Chondrocyte (in vitro differentiated cells): ENCODE measurements around the gene NEGR1. TPM values are rescaled to one million over a fixed set of nuclear protein-coding genes. Genes with fewer than 3 reads are reported as not detected.

Experiments used
- DNase-seq: peaks from one replicate; pipeline ENCODE4 v3.0.0; 2021; ENCODE audit warnings: mixed read lengths, low spot score
- H3K27ac Mint-ChIP-seq: one replicate; pipeline ENCODE4 v1.8.0; 2021; ENCODE audit warnings: mild to moderate bottlenecking, moderate library complexity, mixed read lengths; ENCODE audit not compliant: unreplicated experiment
- H3K27me3 Mint-ChIP-seq: 2 replicates; pipeline ENCODE4 v1.8.0; 2021; ENCODE audit warnings: low read depth, mixed read lengths
- H3K36me3 Mint-ChIP-seq: 2 replicates; pipeline ENCODE4 v1.8.0; 2021; ENCODE audit warnings: low read depth, mixed read lengths
- H3K4me1 Mint-ChIP-seq: 2 replicates; pipeline ENCODE4 v1.8.0; 2021; ENCODE audit warnings: low read depth, mild to moderate bottlenecking, mixed read lengths
- H3K4me3 Mint-ChIP-seq: one replicate; pipeline ENCODE4 v1.8.0; 2021; ENCODE audit warnings: mild to moderate bottlenecking, moderate library complexity, mixed read lengths; ENCODE audit not compliant: unreplicated experiment
- H3K9me3 Mint-ChIP-seq: 2 replicates; pipeline ENCODE4 v1.8.0; 2021; ENCODE audit warnings: low read depth, mixed read lengths
- total RNA-seq: library from RNA; stranded (reverse); gene quantifications from 3 replicates; pipeline ENCODE4 v1.2.1, GENCODE V29; 2021
- TF ChIP-seq, protein P1 (sequence below): fragments of 200-600 bp; sonication (generic); IDR thresholded peaks from 2 replicates; pipeline ENCODE4 v1.5.0; 2021; ENCODE audit warnings: antibody characterized with exemption, mild to moderate bottlenecking, moderate library complexity

NEGR1 gene
- total RNA-seq, 1 donor from 2014 or later, result 7.7 TPM

DNA sequence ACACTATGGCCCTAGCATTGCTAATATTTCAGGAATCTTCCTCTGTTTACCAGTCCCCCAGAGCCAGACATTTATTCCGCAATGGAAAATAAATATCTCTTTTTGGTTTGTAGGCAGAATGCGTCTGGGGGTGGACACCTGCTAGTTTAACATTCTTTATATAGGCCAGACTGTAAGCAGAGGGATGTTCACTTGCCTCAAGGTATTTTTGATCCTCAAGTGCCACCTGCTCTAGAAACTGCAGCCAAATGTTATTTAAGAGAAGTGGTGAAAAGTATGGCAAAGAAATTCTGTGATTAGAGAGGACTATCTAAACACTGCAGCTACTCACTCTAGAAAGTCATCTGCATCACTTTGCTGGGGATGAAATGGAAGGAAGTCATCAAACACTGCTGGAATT lies 164.7 kb downstream of the NEGR1 start:
- peaks cover 4% of the 10 kb centered on the region for H3K4me1 Mint-ChIP-seq
- DNase-seq, result no peak
- H3K27ac Mint-ChIP-seq, result no peak overlapping the region
- H3K27me3 Mint-ChIP-seq, result no peaks in the 10 kb centered on the region
- no peaks in the 10 kb centered on the region for H3K9me3 Mint-ChIP-seq
- no peaks in the 10 kb centered on the region for H3K36me3 Mint-ChIP-seq
- TF ChIP-seq, protein P1, sequence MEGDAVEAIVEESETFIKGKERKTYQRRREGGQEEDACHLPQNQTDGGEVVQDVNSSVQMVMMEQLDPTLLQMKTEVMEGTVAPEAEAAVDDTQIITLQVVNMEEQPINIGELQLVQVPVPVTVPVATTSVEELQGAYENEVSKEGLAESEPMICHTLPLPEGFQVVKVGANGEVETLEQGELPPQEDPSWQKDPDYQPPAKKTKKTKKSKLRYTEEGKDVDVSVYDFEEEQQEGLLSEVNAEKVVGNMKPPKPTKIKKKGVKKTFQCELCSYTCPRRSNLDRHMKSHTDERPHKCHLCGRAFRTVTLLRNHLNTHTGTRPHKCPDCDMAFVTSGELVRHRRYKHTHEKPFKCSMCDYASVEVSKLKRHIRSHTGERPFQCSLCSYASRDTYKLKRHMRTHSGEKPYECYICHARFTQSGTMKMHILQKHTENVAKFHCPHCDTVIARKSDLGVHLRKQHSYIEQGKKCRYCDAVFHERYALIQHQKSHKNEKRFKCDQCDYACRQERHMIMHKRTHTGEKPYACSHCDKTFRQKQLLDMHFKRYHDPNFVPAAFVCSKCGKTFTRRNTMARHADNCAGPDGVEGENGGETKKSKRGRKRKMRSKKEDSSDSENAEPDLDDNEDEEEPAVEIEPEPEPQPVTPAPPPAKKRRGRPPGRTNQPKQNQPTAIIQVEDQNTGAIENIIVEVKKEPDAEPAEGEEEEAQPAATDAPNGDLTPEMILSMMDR, result no peak
- no peak overlapping the region for H3K4me3 Mint-ChIP-seq

DNA sequence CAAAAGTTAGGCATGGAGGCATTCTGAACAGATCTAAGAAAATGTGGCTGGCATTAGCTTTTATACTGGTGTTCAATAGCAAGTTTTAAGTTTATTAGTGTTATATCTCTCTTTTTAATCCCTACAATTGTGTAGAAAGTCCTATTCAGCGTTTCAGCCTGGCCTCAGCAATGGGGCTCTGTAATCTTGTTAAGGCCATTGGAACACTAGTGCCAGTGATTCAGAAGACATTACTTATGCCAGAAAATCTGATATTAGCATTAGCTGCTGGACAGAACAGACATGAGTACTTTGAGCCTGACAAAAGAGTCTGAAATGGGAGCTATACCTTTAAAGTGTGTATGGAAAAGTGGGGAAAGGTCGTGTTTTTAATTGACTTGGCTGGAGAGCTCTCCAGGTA lies 167.0 kb downstream of the NEGR1 start:
- TF ChIP-seq, protein P1, result no peak
- Mint-ChIP-seq H3K27me3 (no peaks in the 10 kb centered on the region), H3K4me3 (no peak overlapping the region), H3K9me3 (no peaks in the 10 kb centered on the region), H3K27ac (no peak overlapping the region), H3K36me3 (no peaks in the 10 kb centered on the region), H3K4me1 (peaks cover 4% of the 10 kb centered on the region)
- DNase-seq, result no peak

DNA sequence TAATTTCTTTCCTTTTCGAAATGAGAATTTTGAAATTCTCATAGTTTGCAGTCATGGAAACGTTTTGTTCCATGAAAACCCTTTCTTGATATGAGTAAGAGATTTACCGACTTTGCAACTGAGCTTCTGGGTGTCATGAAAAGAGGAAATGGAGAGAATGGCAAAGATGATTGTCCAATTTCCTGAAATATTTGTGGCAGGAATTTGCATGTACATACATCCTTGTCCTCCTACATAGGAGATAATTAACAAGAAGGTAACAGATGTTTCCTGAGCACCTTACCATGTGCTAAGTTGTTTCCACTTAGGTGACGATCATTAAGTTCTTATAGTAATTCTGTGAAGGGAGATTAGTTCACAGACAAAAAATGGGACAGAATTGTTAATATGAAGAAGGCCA lies 170.7 kb downstream of the NEGR1 start:
- Mint-ChIP-seq H3K4me3 (no peak overlapping the region), H3K9me3 (no peaks in the 10 kb centered on the region), H3K4me1 (peaks cover 4% of the 10 kb centered on the region), H3K27ac (no peak overlapping the region), H3K36me3 (no peaks in the 10 kb centered on the region), H3K27me3 (no peaks in the 10 kb centered on the region)
- no peak for DNase-seq
- TF ChIP-seq, protein P1, result no peak

- H3K4me1 Mint-ChIP-seq, result peaks cover 6% of the 10 kb centered on the region
- no peak for DNase-seq
- TF ChIP-seq, protein P1, result no peak
- H3K27ac Mint-ChIP-seq, result no peak overlapping the region
- no peaks in the 10 kb centered on the region for H3K27me3 Mint-ChIP-seq
- no peak overlapping the region for H3K4me3 Mint-ChIP-seq
- H3K9me3 Mint-ChIP-seq, result no peaks in the 10 kb centered on the region
- no peaks in the 10 kb centered on the region for H3K36me3 Mint-ChIP-seq
These were observed 172.4 kb downstream of the NEGR1 start for GRCh38 chr1:72109916-72110315.

DNA sequence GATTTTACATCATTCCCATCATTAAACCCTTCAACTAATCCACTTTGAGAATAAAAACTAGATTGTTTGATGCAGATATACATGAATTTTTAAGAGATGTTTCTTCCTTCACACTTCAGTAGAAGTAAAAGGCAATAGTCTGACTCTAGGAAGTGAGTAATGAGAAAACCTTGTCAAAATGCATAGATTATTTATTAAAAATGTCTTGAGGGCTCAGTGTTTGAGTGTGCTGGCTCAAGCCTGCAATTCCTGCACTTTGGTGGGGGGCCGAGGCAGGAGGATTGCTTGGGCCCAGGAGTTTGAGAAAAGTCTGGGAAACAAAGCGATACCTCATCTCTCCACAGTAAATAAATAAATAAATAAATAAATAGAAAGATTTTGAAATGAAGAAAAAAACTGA lies 177.1 kb downstream of the NEGR1 start:
- H3K4me1 Mint-ChIP-seq, result peaks cover 3% of the 10 kb centered on the region
- no peaks in the 10 kb centered on the region for H3K36me3 Mint-ChIP-seq
- no peak overlapping the region for H3K4me3 Mint-ChIP-seq
- TF ChIP-seq, protein P1, result no peak
- DNase-seq, result no peak
- H3K27ac Mint-ChIP-seq, result no peak overlapping the region
- no peaks in the 10 kb centered on the region for H3K9me3 Mint-ChIP-seq
- H3K27me3 Mint-ChIP-seq, result peaks cover 3% of the 10 kb centered on the region
